Stimulated activated CD8-positive, alpha-beta memory T cell treated with anti-CD3 and anti-CD28 coated beads, Interleukin-15, amount 100 ng/mL, for 4 hours (primary cell): Measurements from ENCODE around the gene DDC.
"Not testable (repeated sequence)": the region's sequence is repeated elsewhere in the genome, so short reads cannot be mapped to it uniquely, and the experiment has no call there.

ENCODE experiments used
- DNase-seq, 2 donors: peaks; one replicate each; pipeline ENCODE4 v3.0.0-alpha.2; 2020; ENCODE audit warnings: low read depth in 2 of 2

The DDC gene

GRCh38 chr7:50528266-50529092, 36.7 kb downstream of the DDC start:
- no peak for DNase-seq

GRCh38 chr7:50519350-50519749, 45.9 kb downstream of the DDC start:
- DNase-seq = not testable (repeated sequence)

- no peak for DNase-seq
These were observed 51.9 kb downstream of the DDC start for GRCh38 chr7:50513166-50513871.

- no peak for DNase-seq
These were observed 52.8 kb downstream of the DDC start for GRCh38 chr7:50512384-50512783.

DNA sequence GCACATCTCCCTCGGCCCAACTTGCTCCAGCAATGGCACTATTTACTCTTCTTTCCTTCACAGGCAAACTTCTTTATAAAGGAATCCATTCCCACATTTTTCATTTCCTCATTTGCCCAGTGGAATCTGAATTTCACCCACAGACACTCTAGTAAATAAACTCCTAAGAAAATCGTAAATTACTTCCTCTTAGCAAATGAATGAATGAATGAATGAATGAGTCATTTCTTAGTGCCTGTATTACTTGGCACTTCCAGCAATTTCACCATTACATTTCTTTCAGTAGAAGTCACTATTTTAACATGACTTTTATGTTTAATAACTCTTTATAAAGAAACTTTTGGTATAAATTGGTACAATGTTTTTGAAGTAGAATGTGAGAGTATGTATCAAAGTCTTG, 55.7 kb downstream of the DDC start:
- DNase-seq = no peak

GRCh38 chr7:50508471-50508943, 56.7 kb downstream of the DDC start:
- DNase-seq = no peak

DNA sequence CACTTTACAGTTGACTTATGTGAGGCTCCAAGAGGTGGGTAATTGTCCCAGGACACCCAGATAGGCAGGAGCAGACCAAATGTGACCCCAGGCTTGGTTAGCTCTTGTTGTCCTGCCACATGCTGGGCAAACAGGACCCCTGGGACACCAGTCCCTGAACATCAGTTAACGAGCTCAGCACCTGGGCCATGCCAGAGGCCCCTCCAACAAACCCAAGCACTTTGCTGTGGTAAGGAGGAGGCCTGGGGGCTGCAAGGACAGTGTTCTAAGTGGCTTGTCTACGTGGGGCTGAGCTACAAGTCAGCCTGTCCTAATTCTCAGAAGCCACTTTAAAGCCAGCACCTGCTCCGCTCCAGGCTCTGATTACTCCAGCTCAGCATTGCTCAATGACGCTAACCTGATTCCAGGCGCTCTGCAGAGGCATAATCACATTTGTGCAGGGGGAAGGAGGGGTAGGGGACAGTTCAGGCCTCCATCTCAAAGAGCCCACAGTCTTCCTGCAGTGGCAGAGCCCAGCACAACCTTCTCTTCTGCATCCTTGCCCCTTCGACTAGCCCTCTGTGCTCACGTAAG, 57.2 kb downstream of the DDC start:
- DNase-seq = no peak

DNA sequence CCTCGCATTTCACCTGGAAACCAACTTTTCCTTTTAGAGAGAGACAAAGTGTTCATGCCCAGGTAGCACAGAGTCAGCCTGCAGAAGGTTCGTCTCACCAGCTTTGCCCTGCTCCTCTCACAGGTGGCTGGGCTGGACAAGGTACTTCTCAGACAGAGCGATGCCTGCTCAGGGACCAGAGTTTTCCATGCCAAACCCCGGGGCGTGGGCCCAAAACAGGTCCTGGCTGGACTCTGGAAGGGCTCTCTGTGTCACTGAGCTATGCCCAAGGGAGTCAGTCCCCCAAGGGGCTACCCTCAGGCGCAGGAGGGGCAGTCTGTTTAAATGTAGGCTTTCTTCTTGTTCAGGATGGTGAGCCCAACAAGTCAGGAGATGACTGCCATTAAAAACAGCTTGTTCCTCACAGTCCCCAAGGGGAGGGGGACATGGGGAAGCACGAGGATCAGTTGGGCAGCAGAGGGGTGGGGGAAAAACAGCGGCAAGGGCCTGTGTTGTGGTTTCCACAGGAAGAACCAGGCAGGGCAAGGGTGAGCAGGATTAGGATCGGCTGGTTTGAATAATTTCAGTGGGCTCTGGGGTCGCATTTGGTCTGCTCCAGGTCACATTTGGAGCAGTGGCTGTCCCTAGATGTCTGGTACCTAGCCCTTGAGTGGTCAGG, 59.5 kb downstream of the DDC start:
- DNase-seq = no peak

GRCh38 chr7:50504646-50505546, 60.3 kb downstream of the DDC start:
- DNase-seq = no peak

GRCh38 chr7:50502947-50503346, 62.3 kb downstream of the DDC start:
- no peak for DNase-seq

DNA sequence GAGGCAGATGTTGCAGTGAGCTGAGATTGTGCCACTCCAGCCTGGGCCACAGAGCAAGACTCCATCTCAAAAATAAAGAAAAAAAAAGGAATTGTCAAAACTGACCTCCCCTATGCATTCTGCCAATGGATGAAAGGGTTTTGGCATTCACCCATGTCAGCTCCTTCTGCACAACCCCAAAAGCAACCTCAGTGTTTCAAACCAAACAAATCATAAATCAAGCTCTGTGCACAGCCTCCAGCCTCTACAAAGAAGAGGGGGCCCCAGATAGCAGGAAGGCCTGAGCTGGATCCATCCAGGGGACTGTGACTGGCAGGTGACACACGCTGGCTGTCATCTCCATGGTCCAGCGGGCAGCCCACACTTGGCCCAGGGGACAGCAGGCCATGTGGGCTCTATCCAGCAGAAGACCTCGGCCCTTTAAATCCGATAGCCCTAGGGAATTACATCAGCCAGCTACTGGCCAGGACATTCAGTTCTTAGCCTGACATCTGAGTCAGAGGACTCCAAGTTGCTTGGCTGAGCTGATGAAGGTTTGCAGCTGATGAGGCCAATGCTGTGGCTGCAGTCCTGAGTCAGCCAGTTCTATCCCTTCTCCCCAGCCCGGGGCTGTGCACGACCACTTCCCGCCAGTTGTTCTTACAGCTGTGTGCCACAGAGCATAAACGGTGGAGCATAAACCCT, 63.1 kb downstream of the DDC start:
- DNase-seq = no peak

GRCh38 chr7:50499092-50499491, 66.1 kb downstream of the DDC start:
- no peak for DNase-seq

DNA sequence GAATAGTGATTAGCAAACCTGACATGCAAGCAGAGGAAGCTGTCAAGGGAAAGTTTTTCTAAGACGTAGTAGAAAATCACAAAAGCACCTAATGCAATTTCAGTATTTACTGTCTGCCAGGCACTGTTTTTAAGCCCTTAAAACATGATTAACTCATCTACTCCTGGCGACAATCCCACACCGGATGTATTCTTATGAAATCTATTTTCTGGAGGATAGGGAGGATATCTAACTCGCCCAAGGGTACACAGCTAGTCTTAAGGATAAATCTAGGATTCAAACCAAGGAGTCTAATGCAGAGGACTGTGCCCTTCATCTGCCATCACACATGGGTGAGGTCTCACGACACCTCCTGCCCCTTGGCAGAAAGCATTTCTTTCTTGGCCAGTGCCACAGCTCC, 67.2 kb downstream of the DDC start:
- DNase-seq = no peak

- DNase-seq = no peak
These were observed 68.0 kb downstream of the DDC start for GRCh38 chr7:50497068-50497642.

DNA sequence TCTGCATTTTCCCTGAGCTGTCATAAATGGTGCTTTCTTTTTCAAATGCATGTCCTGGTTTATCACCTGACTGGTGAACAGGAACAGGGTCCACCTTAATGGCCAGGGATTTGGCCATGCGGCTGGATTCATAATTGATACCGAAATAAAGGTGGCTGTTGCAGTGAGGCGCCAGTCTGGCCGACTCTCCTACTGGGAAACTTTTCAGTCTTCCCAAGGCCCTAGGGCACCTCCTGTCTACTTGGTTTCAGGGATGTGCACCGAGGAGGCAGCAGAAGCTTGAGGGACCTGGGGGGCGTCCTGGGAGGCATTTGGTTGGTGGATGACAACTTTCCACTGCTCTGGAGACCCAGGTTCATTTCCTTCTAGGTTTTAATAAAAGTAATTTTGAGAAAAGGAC, 68.6 kb downstream of the DDC start:
- no peak for DNase-seq

DNA sequence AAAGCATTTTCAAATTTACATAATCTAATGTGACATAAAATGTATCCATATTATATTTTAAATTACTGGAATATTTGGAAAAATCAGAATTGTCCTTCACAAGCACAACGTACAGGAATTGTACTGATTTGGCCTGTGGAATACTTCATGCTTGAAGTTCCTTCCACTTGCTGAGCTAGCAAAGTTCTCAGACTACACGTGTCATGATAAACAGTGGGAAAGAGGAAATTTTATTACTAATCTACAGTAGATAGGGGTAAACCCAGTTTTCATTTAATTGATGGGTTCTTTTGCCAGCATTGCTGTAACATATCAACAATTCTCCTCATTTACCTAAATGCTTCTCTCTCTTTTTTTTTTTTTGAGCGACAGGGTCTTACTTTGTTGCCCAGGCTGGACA, 69.5 kb downstream of the DDC start:
- DNase-seq = no peak

GRCh38 chr7:50492770-50493519, 72.3 kb downstream of the DDC start:
- DNase-seq = no peak

DNA sequence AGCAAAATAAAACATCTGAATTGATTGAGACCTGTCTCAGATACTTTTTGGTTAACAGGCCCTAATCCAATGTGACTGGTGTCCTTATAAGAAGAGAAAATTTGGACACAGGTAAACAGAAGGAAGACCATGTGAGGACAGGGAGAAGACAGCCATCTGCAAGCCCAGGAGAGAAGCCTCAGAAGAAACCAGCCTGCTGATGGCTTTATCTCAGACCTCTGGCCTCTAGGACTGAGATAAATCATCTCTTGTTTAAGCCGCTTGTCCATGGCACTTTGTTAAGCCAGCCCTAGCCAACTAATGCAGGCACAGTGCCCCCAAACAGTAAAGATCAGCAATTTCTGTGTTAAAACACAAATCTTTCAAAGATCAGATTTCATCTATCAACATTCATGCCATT, 73.3 kb downstream of the DDC start:
- DNase-seq = no peak

DNA sequence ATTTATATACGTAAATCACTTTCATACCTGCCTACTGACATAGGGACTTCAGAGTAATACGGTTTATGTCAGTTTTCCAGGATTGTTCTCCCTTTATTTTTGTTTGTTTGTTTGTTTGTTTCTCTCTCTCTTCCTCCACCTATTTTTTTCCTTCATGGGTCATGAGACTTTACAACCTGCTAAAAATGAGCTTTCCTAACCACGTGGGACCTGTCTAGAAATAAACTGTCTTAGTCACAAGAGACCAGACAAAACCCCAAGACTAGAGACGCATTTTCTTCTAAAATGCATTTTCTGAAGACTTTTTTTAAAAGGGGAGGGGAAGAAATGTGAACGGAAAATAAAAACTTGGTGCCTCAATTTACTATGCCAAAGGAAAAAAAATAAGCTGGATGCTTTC, 74.0 kb downstream of the DDC start:
- no peak for DNase-seq

- DNase-seq = no peak
These were observed 76.8 kb downstream of the DDC start for GRCh38 chr7:50488379-50488778.
